Activated naive CD8-positive, alpha-beta T cell (primary cell): Measurements from ENCODE around the gene AKT1.
"Not testable (repeated sequence)": the region's sequence is repeated elsewhere in the genome, so short reads cannot be mapped to it uniquely, and the experiment has no call there.

Experiments
- H3K27ac Mint-ChIP-seq: one replicate; pipeline ENCODE4 v1.8.0; 2021; ENCODE audit warnings: mixed read lengths
- H3K27me3 Mint-ChIP-seq: one replicate; pipeline ENCODE4 v1.8.0; 2021; ENCODE audit warnings: mixed read lengths
- H3K36me3 Mint-ChIP-seq: one replicate; pipeline ENCODE4 v1.8.0; 2021; ENCODE audit warnings: mixed read lengths
- H3K4me1 Mint-ChIP-seq: one replicate; pipeline ENCODE4 v1.8.0; 2021; ENCODE audit warnings: low read depth, mixed read lengths
- H3K4me3 Mint-ChIP-seq: one replicate; pipeline ENCODE4 v1.8.0; 2021; ENCODE audit warnings: mild to moderate bottlenecking, mixed read lengths
- H3K9me3 Mint-ChIP-seq: one replicate; pipeline ENCODE4 v1.8.0; 2021; ENCODE audit warnings: low read depth, mixed read lengths

AKT1 gene

DNA sequence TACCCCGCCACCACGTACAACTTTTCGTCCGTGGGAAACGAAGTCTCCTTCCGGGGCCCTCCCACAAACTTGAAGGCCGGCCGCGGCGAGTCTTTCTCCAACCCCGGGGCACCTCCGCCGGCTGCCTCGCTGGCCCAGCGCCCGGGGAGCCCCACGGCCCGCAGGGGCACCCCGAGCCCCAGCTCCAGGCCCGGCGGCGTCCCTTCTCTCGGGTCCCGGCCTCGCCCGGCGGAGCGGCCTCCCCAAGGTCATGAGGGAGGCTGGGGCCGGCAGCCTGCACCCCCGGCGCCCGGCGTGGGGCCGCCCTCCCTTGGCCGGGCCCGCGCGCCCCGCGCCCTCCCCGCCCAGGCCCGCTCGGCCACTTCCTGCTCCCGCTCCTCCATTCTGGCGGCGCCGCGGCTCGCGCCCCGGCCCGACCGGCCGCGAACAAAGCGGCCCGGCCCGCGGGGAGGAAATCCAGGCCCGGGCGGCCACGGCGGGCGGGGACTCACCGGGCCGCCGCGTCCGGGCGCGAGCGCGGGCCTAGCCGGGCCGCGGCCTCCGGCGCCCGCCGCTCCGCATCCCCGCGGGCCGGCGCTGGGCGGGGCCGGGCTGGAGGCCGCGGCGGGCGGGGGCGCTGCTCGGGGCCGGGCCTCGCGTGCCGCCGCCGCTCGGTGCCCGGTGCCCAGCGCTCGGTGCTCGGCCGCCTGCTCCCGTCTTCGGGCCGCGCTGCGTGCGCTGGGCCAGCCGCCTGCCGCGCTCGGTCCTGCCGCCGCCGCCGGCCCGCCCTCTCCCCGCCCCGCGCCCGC lies at the start of gene AKT1:
TSS of gene AKT1 (minus strand) at position 756 of the 788 bp plus-strand sequence. CDS start 3,105 bp downstream, outside the sequence.
- Mint-ChIP-seq H3K36me3 (no peaks in the 10 kb centered on the region), H3K27me3 (no peaks in the 10 kb centered on the region), H3K9me3 (no peaks in the 10 kb centered on the region), H3K27ac (peak within 1 kb of the TSS; percentile 83), H3K4me1 (peaks cover 44% of the 10 kb centered on the region), H3K4me3 (peak within 1 kb of the TSS; percentile 91)

DNA sequence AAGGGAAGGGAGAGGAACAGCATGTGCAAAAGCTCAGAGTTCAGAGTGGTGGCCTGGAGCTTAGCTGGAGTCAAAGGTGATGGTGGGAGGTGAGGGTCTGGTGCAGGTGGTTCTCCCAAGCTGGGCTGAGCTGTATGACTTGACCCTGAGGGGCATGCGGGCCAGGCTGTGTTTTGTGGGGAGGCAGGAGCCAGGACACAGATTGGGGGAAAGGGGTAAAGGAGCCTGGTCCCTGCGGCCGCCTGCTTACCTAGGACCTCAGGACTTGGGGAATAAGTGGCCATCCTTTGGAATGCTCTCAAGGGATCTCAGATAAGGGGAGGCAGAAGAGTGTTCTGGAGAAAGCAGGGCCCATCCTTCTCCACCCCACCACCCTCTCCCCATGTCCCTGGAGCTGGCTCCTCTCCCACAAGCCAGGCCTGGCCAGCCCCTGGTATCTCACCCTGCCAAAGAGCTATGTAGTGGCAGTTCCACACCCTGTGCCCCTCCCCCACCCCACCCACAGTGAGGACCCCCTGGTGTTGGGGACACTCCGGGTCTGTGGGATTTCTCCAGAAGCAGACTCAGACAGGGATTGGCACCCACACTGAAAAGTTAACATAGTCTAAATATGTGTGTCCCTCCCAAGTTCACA lies 49.6 kb upstream of the AKT1 start:
- Mint-ChIP-seq H3K27ac (no peak overlapping the region), H3K4me1 (no peaks in the 10 kb centered on the region), H3K27me3 (peaks cover 15% of the 10 kb centered on the region), H3K4me3 (no peak overlapping the region), H3K36me3 (no peaks in the 10 kb centered on the region), H3K9me3 (no peaks in the 10 kb centered on the region)

GRCh38 chr14:104844306-104845032 lies 48.9 kb upstream of the AKT1 start:
- Mint-ChIP-seq H3K9me3 (no peaks in the 10 kb centered on the region), H3K4me3 (peak overlapping the region; percentile 60), H3K27me3 (peaks cover 15% of the 10 kb centered on the region), H3K27ac (no peak overlapping the region), H3K4me1 (no peaks in the 10 kb centered on the region), H3K36me3 (no peaks in the 10 kb centered on the region)

- Mint-ChIP-seq H3K27me3 (peaks cover 15% of the 10 kb centered on the region), H3K27ac (no peak overlapping the region), H3K9me3 (no peaks in the 10 kb centered on the region), H3K4me1 (no peaks in the 10 kb centered on the region), H3K4me3 (peak overlapping the region; percentile 60), H3K36me3 (no peaks in the 10 kb centered on the region)
These were observed 48.1 kb upstream of the AKT1 start for GRCh38 chr14:104843442-104844305.

DNA sequence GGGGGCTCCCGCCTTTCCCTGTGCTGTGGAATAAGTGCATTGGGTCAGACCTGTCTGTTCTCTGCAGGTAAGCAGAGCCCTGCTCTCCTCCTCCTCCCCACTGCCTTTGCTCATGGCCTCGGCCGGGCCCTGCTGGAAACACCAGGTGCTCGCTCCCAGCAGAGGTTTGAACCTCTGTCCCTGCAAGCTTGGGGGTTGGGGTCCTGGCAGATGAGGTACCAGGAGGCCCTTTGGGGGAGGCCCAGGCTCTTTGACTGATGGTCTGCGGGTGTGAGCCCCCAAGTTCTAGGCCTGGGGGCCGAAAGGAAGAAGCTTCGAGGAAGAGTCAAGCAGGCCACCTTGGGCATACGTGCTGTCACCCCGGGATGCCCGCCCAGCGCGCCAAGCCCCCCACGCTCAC lies 47.5 kb upstream of the AKT1 start:
- Mint-ChIP-seq H3K9me3 (no peaks in the 10 kb centered on the region), H3K36me3 (no peaks in the 10 kb centered on the region), H3K4me1 (no peaks in the 10 kb centered on the region), H3K27ac (no peak overlapping the region), H3K4me3 (no peak overlapping the region), H3K27me3 (peaks cover 17% of the 10 kb centered on the region)

GRCh38 chr14:104841730-104842129 lies 46.2 kb upstream of the AKT1 start:
- Mint-ChIP-seq H3K4me3 (no peak overlapping the region), H3K36me3 (no peaks in the 10 kb centered on the region), H3K27ac (no peak overlapping the region), H3K27me3 (peaks cover 15% of the 10 kb centered on the region), H3K9me3 (no peaks in the 10 kb centered on the region), H3K4me1 (no peaks in the 10 kb centered on the region)

GRCh38 chr14:104836171-104836935 lies 40.8 kb upstream of the AKT1 start:
- H3K36me3 Mint-ChIP-seq, H3K4me3 Mint-ChIP-seq, H3K9me3 Mint-ChIP-seq, H3K4me1 Mint-ChIP-seq, H3K27me3 Mint-ChIP-seq, H3K27ac Mint-ChIP-seq: not testable (repeated sequence)

GRCh38 chr14:104830781-104831180 lies 35.2 kb upstream of the AKT1 start:
- no peak overlapping the region for H3K4me3 Mint-ChIP-seq
- no peaks in the 10 kb centered on the region for H3K36me3 Mint-ChIP-seq
- H3K27ac Mint-ChIP-seq, result no peak overlapping the region
- no peaks in the 10 kb centered on the region for H3K9me3 Mint-ChIP-seq
- H3K4me1 Mint-ChIP-seq, result peaks cover 10% of the 10 kb centered on the region
- no peaks in the 10 kb centered on the region for H3K27me3 Mint-ChIP-seq

- H3K27me3 Mint-ChIP-seq, result no peaks in the 10 kb centered on the region
- peak overlapping the region; percentile 83 for H3K4me3 Mint-ChIP-seq
- no peak overlapping the region for H3K27ac Mint-ChIP-seq
- peaks cover 15% of the 10 kb centered on the region for H3K4me1 Mint-ChIP-seq
- H3K36me3 Mint-ChIP-seq, result no peaks in the 10 kb centered on the region
- no peaks in the 10 kb centered on the region for H3K9me3 Mint-ChIP-seq
These were observed 31.9 kb upstream of the AKT1 start for GRCh38 chr14:104827177-104828055.

- H3K36me3 Mint-ChIP-seq, result no peaks in the 10 kb centered on the region
- peaks cover 15% of the 10 kb centered on the region for H3K4me1 Mint-ChIP-seq
- H3K27ac Mint-ChIP-seq, result no peak overlapping the region
- peak overlapping the region; percentile 83 for H3K4me3 Mint-ChIP-seq
- H3K27me3 Mint-ChIP-seq, result no peaks in the 10 kb centered on the region
- H3K9me3 Mint-ChIP-seq, result no peaks in the 10 kb centered on the region
These were observed 31.3 kb upstream of the AKT1 start for GRCh38 chr14:104826861-104827176.

GRCh38 chr14:104826189-104826860 lies 30.8 kb upstream of the AKT1 start:
- no peaks in the 10 kb centered on the region for H3K9me3 Mint-ChIP-seq
- no peak overlapping the region for H3K27ac Mint-ChIP-seq
- peak overlapping the region; percentile 89 for H3K4me3 Mint-ChIP-seq
- H3K36me3 Mint-ChIP-seq, result no peaks in the 10 kb centered on the region
- peaks cover 15% of the 10 kb centered on the region for H3K4me1 Mint-ChIP-seq
- H3K27me3 Mint-ChIP-seq, result no peaks in the 10 kb centered on the region

- H3K4me1 Mint-ChIP-seq, result peaks cover 17% of the 10 kb centered on the region
- H3K27ac Mint-ChIP-seq, result no peak overlapping the region
- no peaks in the 10 kb centered on the region for H3K27me3 Mint-ChIP-seq
- no peaks in the 10 kb centered on the region for H3K36me3 Mint-ChIP-seq
- peak overlapping the region; percentile 89 for H3K4me3 Mint-ChIP-seq
- no peaks in the 10 kb centered on the region for H3K9me3 Mint-ChIP-seq
These were observed 28.9 kb upstream of the AKT1 start for GRCh38 chr14:104824353-104824997.
